ENCODE results near the gene ADAMTSL4.

The ADAMTSL4 gene

GRCh38 chr1:150544204-150544603 is 5.0 kb upstream of the ADAMTSL4 start:
- Histone ChIP-seq H3K9me3 (ENCODE audit: insufficient read depth, low read length) (no peaks in the 10 kb centered on the region), H3F3A (ENCODE audit: insufficient read depth) (no peaks in the 10 kb centered on the region), H3K4me3 (ENCODE audit: insufficient read depth, low read length, poor library complexity, severe bottlenecking) (no peak overlapping the region), H3K4me2 (ENCODE audit: low read depth, low read length, poor library complexity, severe bottlenecking) (no peak overlapping the region), H3K9ac (ENCODE audit: low read length) (no peak overlapping the region), H3K27me3 (ENCODE audit: low read length) (no peaks in the 10 kb centered on the region), H4K20me1 (ENCODE audit: low read depth, low read length) (no peaks in the 10 kb centered on the region), H2AFZ (ENCODE audit: low read depth, low read length, severe bottlenecking) (no peak overlapping the region), H3K27ac (ENCODE audit: low read depth, low read length) (no peak overlapping the region), H3K9me2 (replicated peaks; ENCODE audit: insufficient read depth, low read length) (no peaks in the 10 kb centered on the region), H3K79me2 (ENCODE audit: insufficient read depth, low read length) (no peaks in the 10 kb centered on the region), H3K36me3 (ENCODE audit: low read length) (no peaks in the 10 kb centered on the region)
- TF ChIP-seq CTCF (IDR thresholded peaks at IDR 0.05; ENCODE audit: insufficient read depth, low read length, poor library complexity, severe bottlenecking) (no peak), EZH2phosphoT487 (conservative IDR thresholded peaks at IDR 0.05; ENCODE audit: low read length) (no peak)

DNA sequence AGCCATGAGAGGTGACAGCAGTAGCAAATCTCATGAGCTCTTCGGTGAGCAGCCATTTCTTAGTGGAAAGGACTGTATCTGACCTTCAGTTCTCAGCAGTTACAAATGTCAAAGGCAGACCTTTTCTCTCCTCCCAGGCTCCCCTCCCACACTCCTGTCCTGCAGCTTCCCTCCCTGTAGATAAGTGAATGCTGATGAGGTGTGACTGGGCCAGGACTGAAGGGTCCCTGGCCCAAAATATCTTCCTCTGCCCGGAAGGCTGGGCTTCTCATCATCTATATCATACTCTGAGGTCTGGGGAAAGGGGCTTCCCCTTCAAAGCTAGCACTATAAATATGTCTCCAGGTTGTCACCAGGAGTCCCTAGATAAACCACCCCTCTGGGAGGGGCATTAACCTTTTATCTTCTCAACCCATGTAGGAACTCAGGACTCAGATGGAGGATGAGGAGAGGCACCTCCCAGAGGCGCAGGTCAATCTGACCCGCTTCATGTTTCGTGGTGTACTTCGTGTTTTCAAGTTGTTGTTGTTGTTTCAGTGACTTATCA is 3.6 kb upstream of the ADAMTSL4 start:
- Histone ChIP-seq H3K9me2 (replicated peaks; ENCODE audit: insufficient read depth, low read length) (no peaks in the 10 kb centered on the region), H3K27me3 (ENCODE audit: low read length) (no peaks in the 10 kb centered on the region), H3K9me3 (ENCODE audit: insufficient read depth, low read length) (no peaks in the 10 kb centered on the region), H3K79me2 (ENCODE audit: insufficient read depth, low read length) (no peaks in the 10 kb centered on the region), H3F3A (ENCODE audit: insufficient read depth) (no peaks in the 10 kb centered on the region), H3K4me3 (ENCODE audit: insufficient read depth, low read length, poor library complexity, severe bottlenecking) (no peak overlapping the region), H3K36me3 (ENCODE audit: low read length) (no peaks in the 10 kb centered on the region), H3K9ac (ENCODE audit: low read length) (no peak overlapping the region), H2AFZ (ENCODE audit: low read depth, low read length, severe bottlenecking) (no peak overlapping the region), H3K27ac (ENCODE audit: low read depth, low read length) (no peak overlapping the region), H4K20me1 (ENCODE audit: low read depth, low read length) (no peaks in the 10 kb centered on the region), H3K4me2 (ENCODE audit: low read depth, low read length, poor library complexity, severe bottlenecking) (no peak overlapping the region)
- TF ChIP-seq CTCF (IDR thresholded peaks at IDR 0.05; ENCODE audit: insufficient read depth, low read length, poor library complexity, severe bottlenecking) (no peak), EZH2phosphoT487 (conservative IDR thresholded peaks at IDR 0.05; ENCODE audit: low read length) (no peak)

- Histone ChIP-seq H3K79me2 (ENCODE audit: insufficient read depth, low read length) (no peaks in the 10 kb centered on the region), H2AFZ (ENCODE audit: low read depth, low read length, severe bottlenecking) (no peak overlapping the region), H3K27me3 (ENCODE audit: low read length) (no peaks in the 10 kb centered on the region), H4K20me1 (ENCODE audit: low read depth, low read length) (no peaks in the 10 kb centered on the region), H3K9me2 (replicated peaks; ENCODE audit: insufficient read depth, low read length) (no peaks in the 10 kb centered on the region), H3K36me3 (ENCODE audit: low read length) (no peaks in the 10 kb centered on the region), H3K4me3 (ENCODE audit: insufficient read depth, low read length, poor library complexity, severe bottlenecking) (no peak overlapping the region), H3K9ac (ENCODE audit: low read length) (no peak overlapping the region), H3K9me3 (ENCODE audit: insufficient read depth, low read length) (no peaks in the 10 kb centered on the region), H3K27ac (ENCODE audit: low read depth, low read length) (no peak overlapping the region), H3K4me2 (ENCODE audit: low read depth, low read length, poor library complexity, severe bottlenecking) (no peak overlapping the region), H3F3A (ENCODE audit: insufficient read depth) (no peaks in the 10 kb centered on the region)
- TF ChIP-seq CTCF (IDR thresholded peaks at IDR 0.05; ENCODE audit: insufficient read depth, low read length, poor library complexity, severe bottlenecking) (no peak), EZH2phosphoT487 (conservative IDR thresholded peaks at IDR 0.05; ENCODE audit: low read length) (no peak)
Observed at GRCh38 chr1:150546294-150546937, 2.8 kb upstream of the ADAMTSL4 start.
